Astrocyte of the cerebellum (primary cell): ENCODE data around the gene TMEM258.

Experiments used
- DNase-seq: peaks from one replicate; pipeline ENCODE4 v3.0.0-alpha.2; 2011; ENCODE audit warnings: low read depth
- H3K4me3 ChIP-seq: 2 replicates; pipeline ENCODE4 v1.5.1; 2011; ENCODE audit warnings: mild to moderate bottlenecking, low read depth, low read length, moderate library complexity
- in situ Hi-C: cut with HindIII; loops from 2 replicates; pipeline ENCODE4 v1.10.0; 2017; ENCODE audit warnings: low sequenced_read_pairs
- TF ChIP-seq, protein P1 (sequence below): IDR thresholded peaks from 2 replicates; pipeline ENCODE4 v1.5.1; 2012; ENCODE audit warnings: low read length, low read depth, moderate library complexity, mild to moderate bottlenecking; ENCODE audit errors: missing control alignments

The TMEM258 gene

DNA sequence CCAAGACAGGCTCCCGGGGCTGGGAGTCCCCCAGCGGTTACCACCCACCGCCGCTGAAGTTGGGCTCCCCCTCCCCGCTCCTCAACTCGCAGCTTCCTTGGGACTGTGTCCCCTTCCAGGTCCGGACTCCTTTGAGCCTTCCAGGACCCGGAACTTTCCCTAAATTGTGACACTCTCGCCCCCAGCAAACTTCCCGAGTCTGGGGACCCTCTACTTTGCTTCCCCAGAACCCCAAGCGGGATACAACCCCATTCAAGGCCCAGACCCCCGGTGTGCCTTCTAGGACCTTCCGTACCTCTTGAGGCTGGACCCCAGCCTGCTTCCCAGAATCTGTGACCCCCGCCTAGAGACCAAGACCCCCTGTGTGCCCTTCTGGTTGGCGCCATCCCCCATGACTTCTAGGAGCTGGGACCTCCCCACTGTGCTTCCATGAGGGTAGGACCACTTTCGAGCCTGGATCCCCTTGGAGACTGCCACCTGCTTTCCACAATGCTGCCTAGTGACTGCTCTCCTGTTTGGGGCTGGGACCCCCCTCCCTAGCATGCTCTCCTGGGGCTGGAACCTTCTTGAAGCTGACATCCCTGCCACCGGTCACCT, 39.4 kb downstream of the TMEM258 start:
- no peak for DNase-seq
- H3K4me3 ChIP-seq: peak overlapping the region; percentile 42
- in situ Hi-C loops: no loop called here
- TF ChIP-seq, protein P1, sequence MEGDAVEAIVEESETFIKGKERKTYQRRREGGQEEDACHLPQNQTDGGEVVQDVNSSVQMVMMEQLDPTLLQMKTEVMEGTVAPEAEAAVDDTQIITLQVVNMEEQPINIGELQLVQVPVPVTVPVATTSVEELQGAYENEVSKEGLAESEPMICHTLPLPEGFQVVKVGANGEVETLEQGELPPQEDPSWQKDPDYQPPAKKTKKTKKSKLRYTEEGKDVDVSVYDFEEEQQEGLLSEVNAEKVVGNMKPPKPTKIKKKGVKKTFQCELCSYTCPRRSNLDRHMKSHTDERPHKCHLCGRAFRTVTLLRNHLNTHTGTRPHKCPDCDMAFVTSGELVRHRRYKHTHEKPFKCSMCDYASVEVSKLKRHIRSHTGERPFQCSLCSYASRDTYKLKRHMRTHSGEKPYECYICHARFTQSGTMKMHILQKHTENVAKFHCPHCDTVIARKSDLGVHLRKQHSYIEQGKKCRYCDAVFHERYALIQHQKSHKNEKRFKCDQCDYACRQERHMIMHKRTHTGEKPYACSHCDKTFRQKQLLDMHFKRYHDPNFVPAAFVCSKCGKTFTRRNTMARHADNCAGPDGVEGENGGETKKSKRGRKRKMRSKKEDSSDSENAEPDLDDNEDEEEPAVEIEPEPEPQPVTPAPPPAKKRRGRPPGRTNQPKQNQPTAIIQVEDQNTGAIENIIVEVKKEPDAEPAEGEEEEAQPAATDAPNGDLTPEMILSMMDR: no peak

GRCh38 chr11:61752117-61752924, 40.1 kb downstream of the TMEM258 start, which contains the start of gene MYRF:
TSS of gene MYRF (plus strand) at chr11:61752636. CDS start at chr11:61752745, 109 bp downstream.
- H3K4me3 ChIP-seq: peak within 1 kb of the TSS; percentile 42
- DNase-seq: no peak
- TF ChIP-seq, protein P1: peak; percentile 51
- in situ Hi-C loops: no loop called here

DNA sequence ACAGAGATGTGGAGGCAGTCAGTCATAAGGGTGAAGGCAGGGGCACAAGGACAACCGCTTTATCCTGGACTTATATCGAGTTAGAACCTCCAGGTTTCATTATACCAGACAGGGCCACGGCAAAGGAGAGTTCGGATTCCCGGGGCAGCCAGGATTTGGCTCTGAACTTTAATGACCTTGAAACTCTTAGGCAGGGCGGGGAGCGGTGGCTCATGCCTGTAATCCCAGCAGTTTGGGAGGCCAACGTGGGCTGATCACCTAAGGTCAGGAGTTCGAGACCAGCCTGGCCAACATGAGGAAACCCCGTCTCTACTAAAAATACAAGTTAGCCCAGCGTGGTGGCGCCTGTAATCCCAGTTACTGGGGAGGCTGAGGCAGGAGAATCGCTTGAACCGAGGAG, 41.0 kb downstream of the TMEM258 start:
- no peak overlapping the region for H3K4me3 ChIP-seq
- in situ Hi-C loops: no loop called here
- TF ChIP-seq, protein P1: no peak
- no peak for DNase-seq

DNA sequence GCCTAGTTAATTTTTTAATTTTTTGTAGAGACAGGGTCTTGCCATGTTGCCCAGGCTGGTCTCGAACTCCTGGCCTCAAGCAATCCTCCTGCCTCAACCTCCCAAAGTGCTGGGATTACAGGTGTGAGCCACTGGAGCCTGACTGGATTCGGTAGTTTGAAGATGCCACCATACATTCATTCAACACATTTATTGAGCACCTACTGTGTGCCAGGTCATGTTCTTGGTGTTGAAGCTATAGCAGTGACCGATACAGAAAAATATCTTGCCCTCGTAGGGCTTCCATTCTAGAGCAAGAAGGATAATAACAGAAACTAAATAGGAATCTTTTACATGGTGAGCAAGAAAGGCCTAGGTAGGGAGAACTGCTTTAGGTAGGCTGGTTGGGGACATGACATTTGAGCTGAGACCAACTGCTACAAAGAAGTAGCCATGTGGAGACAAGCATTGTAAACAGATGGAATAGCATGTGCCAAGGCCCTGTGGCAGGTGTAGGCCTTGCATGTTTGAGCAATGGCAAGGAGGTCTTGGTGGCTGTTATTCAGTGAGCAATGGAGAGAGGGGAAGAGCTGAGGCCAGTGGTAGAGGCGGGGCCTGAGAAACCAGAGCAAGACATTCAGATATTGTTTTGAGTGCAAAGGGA, 41.6 kb downstream of the TMEM258 start:
- in situ Hi-C loops: no loop called here
- DNase-seq: no peak

DNA sequence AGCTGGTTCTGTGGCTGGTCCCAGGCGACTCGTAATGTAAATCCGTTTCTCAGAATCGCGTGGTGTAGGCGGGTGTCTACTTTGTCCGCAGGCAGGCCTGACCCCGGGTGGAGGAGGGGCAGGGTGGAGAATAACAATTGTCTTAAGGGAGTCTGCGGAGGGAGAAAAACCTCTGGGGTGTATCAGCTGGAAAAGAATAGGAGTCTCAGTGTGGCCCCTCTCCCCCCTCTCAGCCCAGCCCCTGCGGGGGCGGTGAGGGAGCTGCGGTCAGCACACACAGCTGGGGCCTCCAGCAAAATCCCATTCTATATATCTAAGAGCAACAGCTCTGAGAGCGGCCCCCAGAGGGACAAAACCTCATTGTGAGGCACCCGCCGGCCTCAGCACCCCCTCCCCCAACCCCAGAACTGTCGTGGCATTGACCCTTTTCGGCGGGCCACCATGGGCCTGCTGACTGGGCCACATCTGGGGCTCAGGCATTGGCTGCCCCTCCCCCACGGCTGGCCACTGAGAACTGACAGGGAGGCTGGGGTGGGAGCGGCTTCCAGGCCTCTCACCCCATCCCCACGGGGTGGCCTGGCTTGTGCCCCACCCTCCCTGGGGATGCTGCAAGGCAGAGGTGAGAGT, 42.7 kb downstream of the TMEM258 start:
- in situ Hi-C loops: no loop called here
- no peak for DNase-seq

More for the DNA sequence above, 41.6 kb downstream of the TMEM258 start:
- no peak overlapping the region for H3K4me3 ChIP-seq
- TF ChIP-seq, protein P1: no peak

GRCh38 chr11:61747967-61748285, 44.5 kb downstream of the TMEM258 start:
- no peak overlapping the region for H3K4me3 ChIP-seq
- in situ Hi-C loops: no loop called here
- DNase-seq: no peak
- TF ChIP-seq, protein P1: no peak

More for the DNA sequence above, 42.7 kb downstream of the TMEM258 start:
- TF ChIP-seq, protein P1: no peak
- no peak overlapping the region for H3K4me3 ChIP-seq
